ENCODE measurements around the gene PGP.
A peak's percentile ranks its signal among the peaks of the same experiment; 100 is the strongest.
"Not testable (repeated sequence)": the region's sequence is repeated elsewhere in the genome, so short reads cannot be mapped to it uniquely, and the experiment has no call there.

The PGP gene

GRCh38 chr16:2214719-2214968 is at the start of gene PGP:
Gene PGP, minus strand, starts transcription at chr16:2214840. Its CDS starts 63 bp downstream, at chr16:2214777.
- DNase-seq, result no peak

- DNase-seq, result not testable (repeated sequence)
These were observed 48.4 kb upstream of the PGP start for GRCh38 chr16:2263026-2263425.

- DNase-seq, result no peak
These were observed 45.6 kb upstream of the PGP start for GRCh38 chr16:2260250-2260649.

- DNase-seq, result not testable (repeated sequence)
These were observed 43.9 kb upstream of the PGP start for GRCh38 chr16:2258530-2258929.

GRCh38 chr16:2257726-2258125 is 43.1 kb upstream of the PGP start:
- DNase-seq, result no peak

GRCh38 chr16:2256531-2257140 is 42.0 kb upstream of the PGP start:
- DNase-seq, result no peak

- no peak for DNase-seq
These were observed 38.7 kb upstream of the PGP start for GRCh38 chr16:2253293-2253692.

GRCh38 chr16:2252806-2253148 is 38.1 kb upstream of the PGP start:
- no peak for DNase-seq

- peak; percentile 81 for DNase-seq
These were observed 36.9 kb upstream of the PGP start, which contains the start of gene ECI1 for GRCh38 chr16:2251296-2252111. Gene ECI1, minus strand, starts transcription at chr16:2251587. Its CDS starts 21 bp downstream, at chr16:2251566.

- DNase-seq, result no peak
These were observed 36.1 kb upstream of the PGP start for GRCh38 chr16:2250652-2251295.

GRCh38 chr16:2246301-2246885 is 31.8 kb upstream of the PGP start:
- DNase-seq, result no peak

- DNase-seq, result no peak
These were observed 30.5 kb upstream of the PGP start for GRCh38 chr16:2244926-2245795.

GRCh38 chr16:2244301-2244700 is 29.7 kb upstream of the PGP start:
- no peak for DNase-seq

- no peak for DNase-seq
These were observed 29.1 kb upstream of the PGP start for GRCh38 chr16:2243781-2244180.

- no peak for DNase-seq
These were observed 28.4 kb upstream of the PGP start for GRCh38 chr16:2243031-2243528.

GRCh38 chr16:2242598-2242997 is 28.0 kb upstream of the PGP start:
- no peak for DNase-seq

GRCh38 chr16:2240331-2240730 is 25.7 kb upstream of the PGP start:
- DNase-seq, result not testable (repeated sequence)

GRCh38 chr16:2238838-2239675 is 24.4 kb upstream of the PGP start:
- no peak for DNase-seq

- no peak for DNase-seq
These were observed 23.7 kb upstream of the PGP start for GRCh38 chr16:2238150-2238837.

- DNase-seq, result no peak
These were observed 23.0 kb upstream of the PGP start for GRCh38 chr16:2237493-2238149.

GRCh38 chr16:2237102-2237482 is 22.5 kb upstream of the PGP start:
- no peak for DNase-seq

Measured in NCI-H2171 (cell line).